Activated CD4-positive, alpha-beta T cell treated with anti-CD3 and anti-CD28 coated beads, Interleukin-2, Interleukin-6, amounts not matched to agents 100 ng/mL and 50 ng/mL, durations not matched to agents 16 hours and 8 hours (primary cell): Measurements from ENCODE around the gene CXCL11.
"Not testable (repeated sequence)": the region's sequence is repeated elsewhere in the genome, so short reads cannot be mapped to it uniquely, and the experiment has no call there.

Source experiments
- DNase-seq: peaks from one replicate; pipeline ENCODE4 v3.0.0-alpha.2; 2020

The CXCL11 gene

DNA sequence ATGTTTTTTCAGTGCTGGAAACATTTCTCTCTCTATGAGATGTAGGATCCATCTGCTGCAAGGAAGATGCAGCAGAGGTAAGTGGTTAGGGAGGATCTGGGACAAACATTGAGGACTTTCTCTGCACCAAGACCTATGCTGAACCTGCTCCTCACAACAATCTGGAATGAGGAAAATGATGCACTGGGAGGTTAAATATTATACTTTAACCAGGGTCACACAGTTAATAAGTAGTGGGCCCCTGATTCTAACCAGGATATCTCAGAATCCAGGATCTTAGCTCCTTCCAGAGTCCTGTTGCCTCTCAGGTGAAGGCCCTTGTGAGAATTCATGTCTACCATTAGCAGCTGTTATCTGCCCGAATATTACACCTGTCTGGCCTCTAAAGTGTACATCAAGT lies 35.6 kb downstream of the CXCL11 start:
- no peak for DNase-seq

DNA sequence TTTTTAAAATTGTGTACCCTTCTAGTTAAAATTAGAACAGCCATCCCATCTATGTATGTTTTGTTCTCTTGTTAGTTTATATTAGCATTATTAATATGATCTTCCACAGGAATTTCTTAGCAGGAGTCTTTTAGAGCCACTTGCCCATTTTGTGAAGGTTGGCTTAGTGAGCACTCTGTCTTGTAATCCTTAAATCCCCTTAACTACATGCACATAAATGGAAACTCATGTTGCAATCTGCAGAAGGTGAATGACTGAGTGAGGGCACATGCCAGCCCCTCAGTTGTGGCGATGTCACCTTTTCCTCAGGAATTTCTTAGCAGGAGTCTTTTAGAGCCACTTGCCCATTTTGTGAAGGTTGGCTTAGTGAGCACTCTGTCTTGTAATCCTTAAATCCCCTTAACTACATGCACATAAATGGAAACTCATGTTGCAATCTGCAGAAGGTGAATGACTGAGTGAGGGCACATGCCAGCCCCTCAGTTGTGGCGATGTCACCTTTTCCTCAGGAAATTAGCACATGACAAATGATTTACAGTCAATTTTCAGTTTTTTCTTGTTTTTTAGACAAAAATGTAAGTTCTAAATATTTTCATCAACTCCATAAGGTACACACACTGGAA lies 37.2 kb downstream of the CXCL11 start:
- not testable (repeated sequence) for DNase-seq

DNA sequence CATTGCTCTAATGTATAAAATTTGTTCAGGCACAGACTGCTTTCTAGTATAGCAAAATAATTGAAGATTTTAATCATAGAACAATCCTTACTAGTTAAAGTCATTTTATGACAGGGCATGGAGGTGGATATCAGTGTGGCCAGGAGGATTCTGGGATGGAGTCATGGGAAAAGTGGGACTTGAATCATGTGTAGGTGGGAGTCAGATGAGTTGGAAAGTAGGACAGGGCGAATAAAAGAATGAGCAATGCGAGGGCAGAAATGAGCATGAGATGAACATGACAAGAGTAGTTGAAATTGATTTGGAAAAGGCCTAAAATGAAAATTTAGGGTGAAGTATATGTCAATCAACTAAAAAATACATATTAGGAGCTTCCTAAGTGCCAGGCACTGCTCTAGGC lies 37.9 kb downstream of the CXCL11 start:
- DNase-seq, result no peak

DNA sequence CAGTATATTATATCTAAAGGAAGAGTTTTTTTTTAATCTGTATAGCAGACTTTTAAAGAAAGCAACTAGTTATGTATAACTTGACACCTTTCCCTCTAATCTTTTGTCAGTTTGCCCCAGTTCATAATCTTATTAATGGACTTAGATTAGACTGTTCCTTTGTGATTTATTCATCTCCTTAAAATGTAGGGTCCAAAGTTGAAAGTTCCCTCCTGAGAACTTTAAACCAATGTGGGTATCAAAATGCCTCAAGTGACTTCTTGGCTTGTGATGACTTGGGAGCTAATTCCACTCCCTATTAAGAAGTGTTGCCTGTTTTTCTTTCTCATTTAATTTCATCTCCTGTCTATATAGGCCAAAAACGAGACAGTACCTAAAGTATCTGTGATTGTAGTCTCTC lies 38.8 kb downstream of the CXCL11 start:
- DNase-seq, result no peak

DNA sequence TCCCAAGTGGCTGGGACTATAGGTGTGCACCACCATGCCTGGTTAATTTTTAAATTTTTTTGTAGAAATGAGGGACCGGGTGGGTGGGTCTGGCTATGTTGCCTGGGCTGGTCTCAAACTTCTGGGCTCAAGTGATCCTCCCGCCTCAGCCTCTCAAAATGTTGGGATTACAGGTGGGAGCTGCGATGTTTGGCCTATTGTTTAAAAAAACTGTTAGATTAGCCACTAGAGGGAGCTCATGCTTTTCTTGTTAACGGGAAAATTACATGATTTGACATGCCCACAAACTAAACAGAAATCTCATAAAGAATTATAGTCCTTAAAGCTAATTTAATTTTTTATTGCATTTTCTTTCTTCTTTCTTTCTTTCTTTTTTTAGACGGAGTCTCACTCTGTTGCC lies 40.1 kb downstream of the CXCL11 start:
- peak; percentile 77 for DNase-seq

DNA sequence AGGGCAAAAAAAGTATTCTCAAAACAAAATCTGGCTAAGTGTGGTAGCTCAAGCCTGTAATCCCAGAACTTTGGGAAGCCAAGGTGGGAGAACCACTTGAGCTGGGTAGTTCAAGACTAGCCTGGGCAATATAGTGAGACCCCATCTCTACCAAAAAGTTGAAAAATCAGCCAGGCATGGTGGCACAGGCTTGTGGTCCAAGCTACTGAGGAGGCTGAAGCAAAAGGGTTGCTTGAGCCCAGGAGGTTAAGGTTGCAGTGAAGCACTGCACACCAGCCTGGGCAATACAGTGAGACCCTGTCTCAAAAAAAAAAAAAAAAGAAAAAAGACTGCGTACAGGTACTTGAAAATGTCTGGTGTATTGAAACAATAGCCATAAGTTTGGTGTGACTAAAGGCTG lies 43.4 kb downstream of the CXCL11 start:
- no peak for DNase-seq

DNA sequence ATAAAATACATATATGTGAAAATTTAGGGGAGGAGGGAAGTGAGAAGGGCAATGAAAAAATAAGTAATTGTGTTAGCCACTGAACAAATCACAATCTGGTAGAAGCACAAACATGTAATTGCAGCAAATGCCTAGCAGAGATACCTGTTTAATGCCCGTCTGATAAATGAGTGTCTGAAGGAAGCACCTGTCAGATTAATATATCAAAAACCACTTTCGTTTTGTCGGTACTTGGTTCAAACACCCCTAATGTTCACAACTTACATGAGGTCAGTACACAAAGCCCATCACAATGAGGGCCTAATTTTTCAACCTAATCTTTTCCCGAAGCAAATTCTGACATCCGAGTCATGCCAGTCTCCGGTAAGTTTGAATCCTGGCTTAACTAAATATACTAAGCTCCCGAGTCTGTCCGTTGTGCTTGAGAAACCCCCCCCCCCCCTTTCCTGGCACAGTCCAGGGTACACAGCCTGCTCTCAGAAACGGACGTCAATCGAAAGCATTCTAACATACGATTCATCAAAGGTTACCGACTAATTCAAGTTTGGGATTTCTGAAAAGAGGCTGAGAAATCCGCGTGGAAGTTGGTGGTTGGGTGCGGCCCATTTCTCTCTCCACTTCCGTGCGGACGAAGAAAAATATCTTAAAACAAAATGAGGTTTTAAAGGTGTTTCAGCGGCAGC lies 45.9 kb downstream of the CXCL11 start:
- DNase-seq, result no peak

DNA sequence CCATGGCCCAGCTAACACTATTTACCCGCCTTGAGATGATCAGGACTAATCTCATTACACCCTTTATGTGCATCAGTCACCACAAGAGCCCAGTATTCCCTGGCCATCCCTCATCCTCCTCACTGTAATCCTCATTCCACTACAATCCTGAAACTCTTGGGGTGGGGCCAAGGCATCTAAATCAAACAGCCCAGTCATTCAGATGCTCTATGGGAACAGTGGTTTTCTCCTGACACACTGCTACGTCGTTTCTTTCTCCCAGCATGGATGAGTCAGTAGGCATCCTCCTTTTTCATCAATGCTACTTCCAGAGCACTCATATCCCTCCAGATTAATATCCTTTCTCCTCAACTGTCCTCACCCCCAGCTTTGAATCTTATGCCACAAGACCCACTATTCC lies 50.8 kb downstream of the CXCL11 start:
- DNase-seq, result no peak
